SJSA1 (cell line): ENCODE measurements around the gene MICALL1. TPM values are rescaled to one million over a fixed set of nuclear protein-coding genes. Genes with fewer than 3 reads are reported as not detected.
"Not testable (repeated sequence)": the region's sequence is repeated elsewhere in the genome, so short reads cannot be mapped to it uniquely, and the experiment has no call there.

Experiments used
- DNase-seq, 2 experiments: peaks; one replicate each; pipeline ENCODE4 v3.0.0-alpha.2; 2015 to 2020; ENCODE audit warnings: low spot score in 2 of 2, low read depth in 1 of 2
- H3K27ac ChIP-seq: fragments of 250-450 bp; sonication (Bioruptor Pico); 2 replicates; pipeline ENCODE4 v1.5.1; 2020; ENCODE audit warnings: mild to moderate bottlenecking, moderate library complexity
- H3K27me3 ChIP-seq: fragments of 250-450 bp; sonication (Bioruptor Pico); replicated peaks from 2 replicates; pipeline ENCODE4 v1.5.1; 2020; ENCODE audit warnings: mild to moderate bottlenecking, moderate library complexity
- H3K36me3 ChIP-seq: fragments of 250-450 bp; sonication (Bioruptor Pico); 2 replicates; pipeline ENCODE4 v1.5.1; 2020; ENCODE audit warnings: mild to moderate bottlenecking
- H3K4me1 ChIP-seq: fragments of 250-450 bp; sonication (Bioruptor Pico); replicated peaks from 2 replicates; pipeline ENCODE4 v1.6.1; 2021; ENCODE audit warnings: mild to moderate bottlenecking
- H3K4me3 ChIP-seq: fragments of 250-450 bp; sonication (Bioruptor Pico); 2 replicates; pipeline ENCODE4 v1.5.1; 2020; ENCODE audit warnings: mild to moderate bottlenecking
- H3K9me3 ChIP-seq: fragments of 250-450 bp; sonication (Bioruptor Pico); replicated peaks from 2 replicates; pipeline ENCODE4 v1.5.1; 2020; ENCODE audit warnings: mild to moderate bottlenecking
- total RNA-seq: library from RNA; depleted of rRNA; stranded (reverse); fragments of >200 nt; shearing (Covaris generic); gene quantifications from 2 replicates; pipeline ENCODE4 v1.2.3, GENCODE V29; 2014

MICALL1 gene
- total RNA-seq, 1 experiment from 2014 or later, result 61.1 TPM

DNA sequence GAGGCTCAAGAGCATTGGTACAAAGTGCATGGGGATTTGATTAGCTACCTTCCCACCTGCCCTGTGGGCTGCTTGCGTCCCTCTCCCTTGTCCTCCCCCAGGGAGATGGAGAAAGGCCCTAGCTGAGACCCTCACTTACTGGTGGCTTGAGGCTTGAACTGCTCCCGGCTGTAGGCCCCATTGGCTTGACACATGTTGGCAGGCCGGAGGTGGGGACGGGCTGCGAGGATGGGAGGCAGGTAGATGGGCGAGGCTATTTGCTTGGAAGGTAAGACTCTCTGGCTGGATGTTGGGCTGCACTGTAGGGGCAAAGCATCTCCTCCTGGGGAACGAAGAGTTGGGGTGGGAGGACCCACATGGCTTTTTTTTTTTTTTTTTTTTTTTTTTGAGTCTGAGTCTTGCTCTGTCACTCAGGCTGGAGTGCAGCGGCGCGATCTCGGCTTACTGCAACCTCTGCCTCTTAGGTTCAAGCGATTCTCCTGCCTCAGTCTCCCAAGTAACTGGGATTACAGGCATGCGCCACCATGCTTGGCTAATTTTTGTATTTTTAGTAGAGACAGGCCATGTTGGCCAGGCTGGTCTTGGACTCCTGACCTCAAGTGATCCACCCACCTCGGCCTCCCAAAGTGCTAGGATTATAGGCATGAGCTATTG is 41.2 kb downstream of the MICALL1 start:
- H3K36me3 ChIP-seq, result peaks cover 11% of the 10 kb centered on the region

DNA sequence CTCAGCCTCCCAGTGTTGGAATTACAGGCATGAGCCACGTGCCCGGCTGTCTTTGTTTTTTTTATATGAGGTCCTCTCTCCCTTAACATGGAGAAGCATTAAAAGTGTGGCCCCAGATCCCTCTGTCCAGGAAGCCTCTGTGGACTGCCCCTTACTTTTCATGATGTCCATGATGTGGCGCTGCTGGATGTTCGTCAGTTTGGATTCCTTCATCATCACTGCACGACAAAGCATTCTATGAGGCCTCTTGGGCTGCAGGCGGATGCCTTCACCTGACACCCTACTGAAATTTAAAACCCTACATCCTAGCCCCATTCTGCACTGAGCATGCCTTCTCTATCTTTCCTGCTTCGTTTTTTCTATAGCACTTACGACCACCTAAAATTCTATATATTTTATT is 45.2 kb downstream of the MICALL1 start:
- H3K4me1 ChIP-seq, result peaks cover 12% of the 10 kb centered on the region
- H3K9me3 ChIP-seq, result no peaks in the 10 kb centered on the region
- H3K36me3 ChIP-seq, result peaks cover 4% of the 10 kb centered on the region
- no peak for DNase-seq
- no peak overlapping the region for H3K27ac ChIP-seq
- no peak overlapping the region for H3K4me3 ChIP-seq
- no peaks in the 10 kb centered on the region for H3K27me3 ChIP-seq

More for the DNA sequence above, 41.2 kb downstream of the MICALL1 start:
- not testable (repeated sequence) for H3K27ac ChIP-seq, H3K4me1 ChIP-seq, H3K4me3 ChIP-seq, H3K9me3 ChIP-seq, DNase-seq, H3K27me3 ChIP-seq

DNA sequence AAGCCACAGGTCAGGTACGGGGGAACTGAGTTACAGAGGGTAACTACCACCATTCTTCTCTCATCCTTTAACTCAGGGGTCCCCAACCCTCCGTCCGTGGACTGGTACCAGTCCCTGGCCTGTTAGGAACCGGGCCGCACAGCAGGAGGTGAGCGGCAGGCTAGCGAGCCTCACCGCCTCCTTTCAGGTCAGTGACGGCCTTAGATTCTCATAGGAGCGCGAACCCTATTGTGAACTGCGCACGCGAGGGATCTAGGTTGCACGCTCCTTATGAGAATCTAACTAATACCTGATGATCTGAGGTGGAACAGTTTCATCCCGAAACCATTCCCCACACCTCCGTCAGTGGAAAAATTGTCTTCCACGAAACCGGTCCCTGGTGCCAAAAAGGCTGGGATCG is 46.5 kb downstream of the MICALL1 start:
- peaks cover 16% of the 10 kb centered on the region for H3K36me3 ChIP-seq
- H3K27me3 ChIP-seq, DNase-seq, H3K9me3 ChIP-seq, H3K27ac ChIP-seq: not testable (repeated sequence)
- peaks cover 12% of the 10 kb centered on the region for H3K4me1 ChIP-seq
- H3K4me3 ChIP-seq, result peak overlapping the region; percentile 86

DNA sequence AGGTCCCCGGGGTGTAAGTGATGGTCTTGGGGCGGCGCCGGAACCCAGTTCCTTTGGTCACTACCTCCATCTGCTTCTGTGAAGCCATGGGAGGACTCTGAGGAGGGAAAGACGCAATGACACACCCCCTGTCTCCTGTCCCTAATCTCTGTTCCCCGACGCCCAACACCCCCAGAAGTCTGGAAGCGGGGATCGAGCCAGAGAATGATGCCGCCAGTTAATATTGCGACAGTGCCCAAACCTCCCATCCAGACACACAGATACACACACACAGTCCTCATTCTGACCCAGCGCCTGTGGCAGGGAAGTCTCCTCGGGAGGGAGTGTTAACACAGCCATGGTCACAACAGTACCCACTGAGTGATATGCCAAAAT is 47.0 kb downstream of the MICALL1 start:
- Histone ChIP-seq H3K4me3 (peak overlapping the region; percentile 86), H3K36me3 (peaks cover 18% of the 10 kb centered on the region), H3K27me3 (no peaks in the 10 kb centered on the region), H3K27ac (no peak overlapping the region), H3K9me3 (no peaks in the 10 kb centered on the region), H3K4me1 (peaks cover 12% of the 10 kb centered on the region)
- DNase-seq, result no peak

DNA sequence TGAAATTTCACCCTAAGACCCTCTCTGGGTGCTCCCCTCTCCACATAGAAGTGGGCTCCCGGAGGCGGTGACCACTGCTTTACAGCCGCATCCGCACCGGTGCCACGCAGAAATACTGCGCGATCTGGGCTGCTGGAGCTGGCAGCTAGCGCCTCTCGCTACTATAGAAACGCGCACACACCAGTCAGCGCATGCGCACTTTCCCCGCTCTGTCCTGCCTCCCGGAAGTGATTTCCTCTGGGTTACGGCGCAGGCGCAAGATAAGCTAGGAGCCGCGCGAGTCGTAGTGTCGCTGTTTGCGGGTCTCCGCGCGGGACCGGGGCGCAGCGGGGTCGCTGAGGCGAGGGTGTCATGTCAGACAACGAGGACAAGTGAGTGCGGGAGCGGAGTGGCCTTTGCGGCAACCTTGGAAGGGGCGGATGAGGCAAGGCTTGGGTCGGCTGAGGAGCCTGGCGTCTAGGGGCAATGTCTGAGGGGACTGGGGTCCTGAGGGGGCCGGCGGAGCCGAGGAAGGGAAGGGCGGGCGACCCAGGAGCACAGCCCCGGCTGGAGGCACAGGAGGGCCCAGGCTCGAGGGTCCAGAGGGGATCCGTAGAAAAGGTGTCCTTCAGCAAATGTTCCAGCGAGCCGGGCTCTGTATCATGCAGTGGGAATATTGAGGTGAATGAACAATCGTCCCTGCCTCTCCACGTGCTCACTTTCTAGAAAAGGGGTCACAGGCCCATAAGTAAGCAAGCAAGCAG is 47.5 kb downstream of the MICALL1 start, which contains the start of the genes C22orf23 and POLR2F:
Gene C22orf23, minus strand, starts transcription at position 165 of the 743 bp plus-strand sequence. CDS start 452 bp downstream, outside the sequence.
Gene POLR2F, plus strand, starts transcription at position 263 of the 743 bp plus-strand sequence. Its CDS starts 89 bp downstream, at position 352.
- DNase-seq, result peak; percentile 89 to 96
- Histone ChIP-seq H3K27me3 (no peaks in the 10 kb centered on the region), H3K4me1 (peaks cover 12% of the 10 kb centered on the region), H3K27ac (no peak within 1 kb of the TSS), H3K36me3 (peaks cover 22% of the 10 kb centered on the region), H3K9me3 (no peaks in the 10 kb centered on the region), H3K4me3 (peak within 1 kb of the TSS; percentile 86)

DNA sequence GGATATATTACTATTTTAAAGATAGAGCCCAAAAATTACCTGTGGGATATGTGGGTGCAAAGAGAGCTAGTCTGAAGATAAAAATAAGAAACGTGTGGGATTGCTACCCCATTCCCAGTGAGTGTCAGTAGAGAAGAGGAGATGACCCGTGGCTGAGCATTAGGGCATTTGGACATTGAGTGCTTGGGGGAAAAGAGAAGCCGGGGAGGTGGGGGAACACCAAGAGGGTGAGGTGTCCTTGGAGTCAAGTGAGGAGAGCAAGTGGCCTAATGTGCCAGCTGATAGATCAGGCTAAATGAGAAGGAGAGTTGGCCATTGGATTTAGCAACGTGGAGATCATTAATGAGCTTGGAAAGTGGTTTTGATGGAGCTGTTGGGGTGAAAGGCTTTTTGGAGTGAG is 48.6 kb downstream of the MICALL1 start:
- Histone ChIP-seq H3K27me3 (no peaks in the 10 kb centered on the region), H3K36me3 (peaks cover 31% of the 10 kb centered on the region), H3K4me1 (peaks cover 12% of the 10 kb centered on the region), H3K27ac (no peak overlapping the region), H3K9me3 (no peaks in the 10 kb centered on the region), H3K4me3 (peak overlapping the region; percentile 86; the same call in 1 of the 2 replicates)
- no peak for DNase-seq

DNA sequence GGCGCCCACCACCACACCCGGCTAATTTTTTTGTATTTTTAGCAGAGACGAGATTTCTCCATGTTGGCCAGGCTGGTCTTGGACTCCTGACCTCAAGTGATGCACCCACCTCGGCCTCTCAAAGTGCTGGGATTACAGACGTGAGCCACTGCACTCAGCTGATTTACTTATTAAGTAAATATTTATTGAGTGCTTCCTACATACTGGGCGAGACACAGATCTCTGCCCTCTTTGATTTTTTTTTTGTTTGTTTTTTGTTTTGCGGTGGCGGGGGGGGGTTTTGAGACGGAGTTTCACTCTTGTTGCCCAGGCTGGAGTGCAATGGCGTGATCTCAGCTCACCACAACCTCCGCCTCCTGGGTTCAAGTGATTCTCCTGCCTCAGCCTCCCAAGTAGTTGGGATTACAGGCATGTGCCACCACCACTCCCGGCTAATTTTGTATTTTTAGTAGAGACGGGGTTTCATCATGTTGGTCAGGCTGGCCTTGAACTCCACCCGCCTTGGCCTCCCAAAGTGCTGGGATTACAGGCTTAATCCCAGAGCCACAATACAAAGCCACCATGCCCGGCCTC is 49.8 kb downstream of the MICALL1 start:
- Histone ChIP-seq H3K36me3 (peaks cover 39% of the 10 kb centered on the region), H3K4me1 (peaks cover 12% of the 10 kb centered on the region)
- H3K4me3 ChIP-seq, H3K9me3 ChIP-seq, H3K27ac ChIP-seq, H3K27me3 ChIP-seq, DNase-seq: not testable (repeated sequence)

DNA sequence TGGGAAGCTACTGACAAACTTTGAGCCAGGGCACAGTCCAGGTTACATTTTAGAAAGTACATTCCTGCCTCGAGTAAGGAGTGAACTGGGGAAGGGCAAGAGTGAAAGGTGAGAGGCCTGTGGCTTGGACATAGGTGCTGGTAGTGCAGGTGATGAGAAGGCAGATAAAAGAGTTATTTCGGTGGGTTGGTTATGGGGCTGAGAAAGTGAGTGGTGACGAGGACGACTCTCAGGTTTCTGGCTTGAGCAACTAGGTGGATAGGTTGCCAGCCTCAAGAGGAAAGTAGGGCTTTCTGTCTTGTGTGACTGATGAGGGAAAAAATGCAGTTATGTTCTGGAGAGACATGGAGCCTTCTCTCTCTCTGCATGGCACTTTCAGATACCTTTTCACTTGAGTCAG is 51.1 kb downstream of the MICALL1 start:
- Histone ChIP-seq H3K27me3 (no peaks in the 10 kb centered on the region), H3K4me3 (no peak overlapping the region), H3K27ac (no peak overlapping the region), H3K36me3 (peaks cover 51% of the 10 kb centered on the region), H3K9me3 (no peaks in the 10 kb centered on the region), H3K4me1 (peaks cover 12% of the 10 kb centered on the region)
- no peak for DNase-seq

DNA sequence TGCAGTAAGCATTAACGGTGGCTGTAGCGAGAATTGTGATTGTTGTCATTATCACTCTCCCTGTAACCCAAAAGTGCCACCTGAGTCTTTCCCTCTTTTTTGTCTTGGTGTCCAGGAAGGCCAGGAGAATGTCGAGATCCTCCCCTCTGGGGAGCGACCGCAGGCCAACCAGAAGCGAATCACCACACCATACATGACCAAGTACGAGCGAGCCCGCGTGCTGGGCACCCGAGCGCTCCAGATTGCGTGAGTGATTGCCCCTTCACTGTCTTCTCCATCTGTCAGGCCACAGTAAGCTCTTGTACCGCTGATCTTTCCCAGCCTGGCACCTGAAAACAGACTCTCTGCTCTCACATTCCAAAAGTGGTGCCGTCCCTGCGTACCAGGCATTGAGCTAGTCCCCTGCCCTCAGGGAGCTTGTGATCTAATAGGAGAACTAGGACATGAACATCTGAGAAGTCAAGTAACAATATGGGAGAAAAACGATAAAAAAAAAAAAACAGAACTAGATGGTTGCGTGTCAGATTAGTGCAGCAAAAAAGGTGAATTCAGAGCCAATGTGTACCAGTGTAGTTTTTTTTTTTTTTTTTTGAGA is 53.2 kb downstream of the MICALL1 start:
- peaks cover 5% of the 10 kb centered on the region; the same call in 1 of the 2 replicates for H3K4me1 ChIP-seq
- peaks cover 60% of the 10 kb centered on the region for H3K36me3 ChIP-seq
- H3K27ac ChIP-seq, result no peak overlapping the region
- no peak for DNase-seq
- no peaks in the 10 kb centered on the region for H3K9me3 ChIP-seq
- H3K27me3 ChIP-seq, result no peaks in the 10 kb centered on the region
- no peak overlapping the region for H3K4me3 ChIP-seq

DNA sequence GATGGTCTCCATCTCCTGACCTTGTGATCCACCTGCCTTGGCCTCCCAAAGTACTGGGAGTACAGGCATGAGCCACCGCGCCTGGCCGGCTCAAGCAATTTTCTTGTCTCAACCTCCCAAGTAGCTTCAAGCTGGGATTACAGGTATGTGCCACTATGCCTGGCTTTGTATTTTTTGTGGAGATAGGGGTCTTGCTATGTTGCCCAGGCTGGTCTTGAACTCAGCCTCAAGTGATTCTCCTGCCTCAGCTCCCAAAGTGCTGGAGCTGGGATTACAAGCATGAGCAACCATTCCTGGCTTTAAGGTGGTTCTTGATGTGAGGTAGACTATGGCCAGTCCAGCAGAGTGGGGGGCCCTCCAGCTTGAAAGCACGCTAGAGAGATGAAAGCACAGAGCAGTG is 55.0 kb downstream of the MICALL1 start:
- no peaks in the 10 kb centered on the region for H3K4me1 ChIP-seq
- H3K27me3 ChIP-seq, result no peaks in the 10 kb centered on the region
- no peaks in the 10 kb centered on the region for H3K9me3 ChIP-seq
- H3K4me3 ChIP-seq, result no peak overlapping the region
- H3K27ac ChIP-seq, result no peak overlapping the region
- DNase-seq, result no peak
- peaks cover 76% of the 10 kb centered on the region for H3K36me3 ChIP-seq

DNA sequence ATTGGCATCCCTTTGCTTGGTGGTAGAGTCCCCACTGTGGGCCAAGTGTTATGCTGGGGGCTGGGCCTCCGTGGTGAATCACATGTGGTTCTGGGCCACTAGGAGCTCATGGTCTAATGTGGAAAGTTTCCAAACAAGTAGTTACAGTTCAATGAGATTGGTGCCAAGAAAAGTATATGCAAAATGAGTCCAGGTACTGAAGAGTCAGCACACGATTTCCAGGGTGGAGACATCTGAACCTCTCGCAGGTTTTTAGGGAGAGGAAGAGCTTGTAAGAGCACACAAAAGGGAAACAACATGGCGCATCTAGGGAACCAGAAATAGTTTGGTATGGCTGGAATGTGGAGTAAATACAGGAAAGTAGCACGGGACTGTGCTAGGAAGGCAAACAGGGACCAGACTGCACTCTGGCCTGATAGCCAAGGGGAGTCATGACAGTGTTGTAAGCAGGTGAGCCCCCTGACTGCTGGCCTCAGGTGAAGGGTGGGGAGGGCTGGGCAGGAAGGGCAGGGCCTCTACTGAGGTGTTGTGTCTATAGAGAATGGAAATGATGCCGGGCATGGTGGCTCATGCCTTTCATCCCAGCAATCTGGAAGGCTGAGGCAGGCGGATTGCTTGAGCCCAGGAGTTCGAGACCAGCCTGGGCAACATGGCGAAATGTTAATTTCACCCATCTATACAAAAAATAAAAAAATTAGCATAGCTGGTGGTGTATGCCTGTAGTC is 60.0 kb downstream of the MICALL1 start:
- Histone ChIP-seq H3K9me3 (no peaks in the 10 kb centered on the region), H3K27me3 (no peaks in the 10 kb centered on the region), H3K4me1 (no peaks in the 10 kb centered on the region), H3K4me3 (no peak overlapping the region), H3K36me3 (peaks cover 68% of the 10 kb centered on the region), H3K27ac (no peak overlapping the region)
- no peak for DNase-seq

DNA sequence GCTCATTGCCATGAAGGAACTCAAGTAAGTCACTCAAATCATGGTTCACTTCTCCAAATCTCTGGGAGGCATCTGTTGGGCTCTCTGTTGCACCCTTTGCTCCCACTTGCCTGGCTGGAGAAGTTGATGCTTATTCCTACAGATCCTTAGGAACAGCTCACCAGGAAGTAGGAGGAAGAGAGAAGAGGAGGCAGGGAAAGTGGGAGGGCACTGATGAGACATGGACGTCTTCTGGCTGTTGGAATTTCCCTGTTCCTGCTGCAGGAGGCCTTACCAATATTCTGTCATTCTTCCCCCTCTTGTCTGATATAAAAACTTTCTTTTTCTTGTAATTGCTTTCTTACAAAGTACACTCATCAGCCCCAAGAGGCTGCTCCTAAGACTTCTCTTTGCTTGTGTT is 61.0 kb downstream of the MICALL1 start:
- H3K27me3 ChIP-seq, result no peaks in the 10 kb centered on the region
- no peak overlapping the region for H3K27ac ChIP-seq
- H3K4me1 ChIP-seq, result no peaks in the 10 kb centered on the region
- DNase-seq, result no peak
- H3K36me3 ChIP-seq, result peaks cover 59% of the 10 kb centered on the region
- no peak overlapping the region for H3K4me3 ChIP-seq
- no peaks in the 10 kb centered on the region for H3K9me3 ChIP-seq

DNA sequence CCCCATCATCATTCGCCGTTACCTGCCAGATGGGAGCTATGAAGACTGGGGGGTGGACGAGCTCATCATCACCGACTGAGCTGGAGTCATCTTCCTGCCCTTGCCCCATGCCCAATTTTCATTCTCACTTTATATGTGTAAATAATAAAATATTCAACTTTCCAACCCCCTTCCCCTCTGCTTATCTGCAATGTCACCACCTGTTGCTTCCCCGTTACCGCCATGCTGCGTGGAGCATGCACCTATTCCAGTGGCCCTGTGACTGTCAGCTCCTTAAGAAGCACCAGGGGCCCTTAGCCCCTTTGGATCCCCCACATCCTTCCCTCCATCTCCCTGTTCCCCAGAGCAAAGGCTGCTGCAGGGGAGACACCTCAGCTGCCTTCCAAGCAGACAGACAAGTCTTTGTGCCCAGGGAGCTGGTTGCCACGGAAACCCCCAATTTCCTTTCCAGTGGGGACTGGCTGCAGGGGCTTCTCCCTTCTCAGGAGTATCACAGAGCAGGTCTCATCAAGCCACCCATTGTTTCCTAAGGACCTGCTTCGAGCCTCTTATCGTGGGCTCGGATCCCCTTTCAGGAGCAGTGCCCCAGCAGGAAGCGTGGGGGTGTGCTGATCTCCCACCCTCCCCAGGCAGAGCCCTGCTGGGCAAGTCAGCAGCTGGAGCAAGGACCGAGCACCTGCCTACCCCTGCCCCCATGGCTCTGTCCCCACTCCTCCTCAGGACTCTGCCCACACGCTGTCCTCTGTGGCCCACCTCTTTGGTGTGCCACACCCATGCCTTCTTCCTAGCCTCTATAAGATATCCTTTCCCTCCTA is 61.7 kb downstream of the MICALL1 start:
- Histone ChIP-seq H3K27me3 (no peaks in the 10 kb centered on the region), H3K27ac (no peak overlapping the region), H3K36me3 (peaks cover 54% of the 10 kb centered on the region), H3K4me3 (no peak overlapping the region), H3K9me3 (no peaks in the 10 kb centered on the region), H3K4me1 (no peaks in the 10 kb centered on the region)
- no peak for DNase-seq
